ENCODE data around the gene PFDN4.
"Not testable (repeated sequence)": the region's sequence is repeated elsewhere in the genome, so short reads cannot be mapped to it uniquely, and the experiment has no call there.

Gene PFDN4

DNA sequence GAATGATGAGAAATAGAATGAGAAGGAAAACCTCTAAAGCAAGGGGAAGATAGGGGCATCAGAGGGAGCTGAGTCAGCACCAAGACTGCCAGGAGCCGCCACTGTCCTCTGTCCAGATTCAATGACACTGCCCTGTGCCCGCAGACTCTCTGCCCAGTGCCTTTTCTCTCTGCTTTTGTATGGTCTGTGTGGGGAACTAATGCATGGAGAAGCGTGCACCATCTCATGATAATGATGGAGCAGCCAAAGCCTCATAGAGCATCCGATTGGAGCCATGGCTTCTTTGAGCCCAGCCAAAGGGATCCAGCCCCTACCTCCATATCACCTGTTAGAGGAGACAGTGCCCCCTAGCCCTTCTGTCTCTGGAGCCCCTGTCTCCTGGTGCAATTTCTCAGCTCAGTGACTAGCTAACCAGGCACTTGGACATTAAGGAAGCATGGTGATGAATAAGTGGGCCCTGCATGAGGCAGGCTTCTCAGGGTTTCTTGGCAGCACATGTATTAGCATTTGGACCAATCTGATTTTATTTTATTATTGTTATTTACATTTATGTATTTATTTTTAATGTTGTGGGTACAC is 6.5 kb upstream of the PFDN4 start:
- DNase-seq, result peak in 1 of 2 experiments; percentile 11

DNA sequence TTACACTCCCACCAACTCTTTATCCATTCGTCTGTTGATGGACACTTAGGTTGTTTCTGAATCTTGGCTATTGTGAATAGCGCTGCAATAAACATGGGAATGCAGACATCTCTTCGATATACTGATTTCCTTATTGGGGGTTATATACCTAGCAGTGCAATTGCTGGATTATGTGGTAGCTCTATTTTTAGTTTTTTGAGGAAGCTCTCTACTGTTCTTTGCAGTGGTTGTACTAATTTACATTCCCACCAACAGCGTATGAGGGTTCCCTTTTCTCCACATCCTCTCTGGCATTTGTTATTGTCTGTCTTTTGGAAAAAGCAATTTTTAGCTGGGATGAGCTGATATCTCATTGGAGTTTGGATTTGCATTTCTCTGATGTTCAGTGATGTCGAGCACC is 4.6 kb upstream of the PFDN4 start:
- DNase-seq, result no peak

DNA sequence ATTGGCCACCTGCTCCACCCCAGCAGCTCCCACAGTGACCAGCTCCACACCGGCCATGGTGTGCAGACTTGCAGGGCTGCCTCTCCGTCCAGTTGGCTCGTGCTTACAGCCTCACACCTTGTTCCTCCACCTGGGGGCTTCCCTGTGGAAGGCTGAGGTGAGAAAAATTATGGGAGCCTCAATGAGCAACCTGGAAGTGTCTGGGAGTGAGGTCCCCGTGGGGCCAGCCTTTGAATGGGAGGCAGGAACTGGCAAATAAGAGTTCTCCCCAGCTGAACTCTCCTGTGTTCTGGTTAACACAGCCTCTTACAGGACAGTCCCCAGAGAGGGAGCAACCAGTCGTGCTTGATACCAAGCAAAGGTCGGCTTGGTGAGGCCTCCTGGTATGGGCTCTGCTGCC is 3.8 kb upstream of the PFDN4 start:
- DNase-seq, result no peak

DNA sequence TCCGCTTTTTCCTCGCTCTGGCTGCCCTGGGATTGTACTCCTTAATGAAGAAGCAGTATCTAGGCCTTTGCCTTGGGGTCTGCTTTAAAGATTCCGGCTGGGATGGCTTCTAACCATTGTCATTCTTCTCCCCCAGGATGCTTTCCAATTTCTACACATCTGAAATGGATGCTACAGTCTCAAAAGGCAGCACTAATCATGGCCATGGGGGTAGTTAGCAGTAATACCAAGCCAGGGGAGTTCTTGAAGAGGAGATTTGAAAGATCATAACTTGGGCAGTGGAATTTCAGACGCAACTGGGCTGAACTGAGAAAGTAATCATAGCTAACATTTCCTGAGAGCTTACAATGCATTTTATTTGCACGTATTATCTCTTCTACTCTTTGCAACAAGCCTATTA is 3.4 kb upstream of the PFDN4 start:
- DNase-seq, result no peak

DNA sequence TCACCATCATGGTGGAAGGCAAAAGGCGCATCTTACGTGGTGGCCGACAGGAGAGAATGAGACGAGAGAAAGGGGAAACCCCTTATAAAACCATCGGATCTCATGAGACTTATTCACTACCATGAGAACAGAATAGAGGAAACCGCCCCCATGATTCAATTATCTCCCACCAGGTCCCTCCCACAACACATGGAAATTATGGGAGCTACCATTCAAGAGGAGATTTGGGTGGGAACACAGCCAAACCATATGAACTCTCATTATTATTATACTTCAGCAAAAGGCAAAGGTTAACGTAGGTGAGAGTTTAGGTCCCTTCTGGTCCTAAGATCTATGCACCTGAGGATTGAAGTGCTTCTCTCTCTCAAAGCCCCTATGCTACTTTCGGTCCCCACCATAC is 2.4 kb upstream of the PFDN4 start:
- no peak for DNase-seq

DNA sequence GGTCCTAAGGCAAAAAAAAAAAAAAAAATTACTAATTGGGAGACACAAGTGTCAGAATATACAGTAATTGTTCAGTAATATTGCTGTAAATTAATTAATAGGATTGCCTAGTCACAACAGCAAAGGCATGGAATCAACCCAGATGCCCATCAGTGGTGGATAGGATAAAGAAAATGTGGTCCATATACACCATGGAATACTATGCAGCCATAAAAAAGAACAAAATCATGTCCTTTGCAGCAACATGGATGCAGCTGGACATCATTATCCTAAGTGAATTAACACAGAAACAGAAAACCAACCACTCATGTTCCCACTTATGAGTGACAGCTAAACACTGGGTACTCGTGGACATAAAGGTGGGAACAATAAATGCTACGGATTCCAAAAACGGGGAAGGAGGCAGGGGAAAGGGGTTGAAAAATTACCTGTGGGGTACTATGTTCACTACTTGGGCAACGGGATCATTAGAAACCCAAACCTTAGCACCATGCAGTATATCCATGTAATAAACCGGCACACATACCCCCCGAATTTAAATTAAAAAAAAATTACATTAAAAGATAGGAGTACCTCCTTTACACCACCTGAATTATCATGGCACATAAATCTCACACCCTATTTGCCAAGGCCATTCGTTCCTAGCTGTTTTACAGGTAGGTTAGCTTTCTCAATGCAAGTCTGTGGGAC is 689 bp upstream of the PFDN4 start:
- DNase-seq, result no peak

DNA sequence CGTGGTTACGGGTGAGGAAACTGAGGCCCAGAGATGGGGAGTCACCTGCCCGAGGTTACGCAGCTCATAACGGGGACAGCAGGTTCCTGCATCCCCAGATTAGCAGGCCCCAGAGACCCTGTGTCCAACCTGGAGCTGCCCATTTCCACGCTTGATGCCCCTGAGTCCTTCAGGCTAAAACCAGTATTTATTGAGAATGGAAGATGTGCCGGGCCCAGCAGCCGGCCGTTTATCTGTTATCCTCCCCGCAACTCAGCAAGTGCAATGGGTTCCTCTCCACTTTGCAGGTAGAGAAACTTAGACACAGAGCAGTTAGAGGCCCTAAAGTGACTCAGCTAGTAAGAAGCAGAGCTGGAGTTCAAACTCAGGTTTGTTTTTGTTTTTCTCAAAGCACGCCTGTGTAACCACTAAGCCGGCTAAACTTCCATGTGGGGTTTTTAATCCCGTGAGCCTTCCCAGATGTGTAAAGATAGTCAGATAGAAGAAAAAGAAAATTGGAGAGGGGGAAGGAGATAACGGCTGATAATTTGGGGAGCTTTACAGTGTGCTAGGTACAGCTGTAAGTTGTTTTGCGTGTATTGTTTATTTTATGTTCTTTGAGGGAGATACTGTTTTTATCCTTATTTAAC is 775 bp downstream of the PFDN4 start:
- no peak for DNase-seq

DNA sequence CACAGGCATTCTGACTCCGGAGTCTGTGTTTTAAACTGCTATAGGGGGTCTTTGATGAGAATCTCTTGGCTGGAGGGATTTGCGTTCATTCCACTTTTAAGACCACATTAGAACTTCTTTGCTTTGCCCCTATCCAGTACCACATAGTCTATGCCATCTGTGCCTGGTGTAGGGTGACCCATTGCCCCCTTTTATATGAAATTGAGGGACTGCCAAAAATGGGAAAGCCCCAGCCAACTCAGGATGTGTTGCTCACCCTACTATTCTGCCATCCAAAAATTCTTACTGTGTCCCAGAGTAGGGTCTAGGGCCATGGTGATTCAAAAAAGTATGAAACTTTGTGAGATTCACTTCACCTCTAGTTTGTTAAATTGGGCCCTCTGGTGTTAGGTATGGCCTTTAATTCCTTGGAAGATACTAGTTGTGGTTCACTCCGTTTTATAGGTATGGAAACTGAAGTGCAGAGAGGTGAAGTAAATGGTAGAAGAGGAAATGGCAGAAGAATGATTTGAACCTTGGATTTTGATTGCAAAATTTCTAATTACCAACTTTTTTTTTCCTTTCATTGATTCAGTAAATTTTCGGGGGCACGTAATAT is 1.4 kb downstream of the PFDN4 start:
- DNase-seq, result no peak

DNA sequence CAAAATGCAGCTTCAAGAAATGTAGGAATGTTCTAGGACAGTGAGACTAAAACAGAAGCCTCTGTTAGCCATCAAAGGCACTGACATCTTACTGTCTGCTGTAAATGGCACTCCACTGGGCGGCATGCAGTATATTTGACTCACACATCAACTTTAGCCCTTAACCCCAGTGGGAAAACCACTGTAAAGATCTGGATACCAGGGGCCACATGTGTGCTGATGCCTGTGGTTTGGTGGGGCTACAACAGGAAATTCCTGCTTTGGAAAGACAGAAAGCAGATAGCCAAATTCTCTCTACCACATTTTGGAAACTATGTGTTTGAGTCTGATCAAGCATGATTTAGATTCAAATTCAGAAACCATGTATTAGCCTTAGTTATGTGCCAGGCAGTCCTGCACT is 4.3 kb downstream of the PFDN4 start:
- no peak for DNase-seq

DNA sequence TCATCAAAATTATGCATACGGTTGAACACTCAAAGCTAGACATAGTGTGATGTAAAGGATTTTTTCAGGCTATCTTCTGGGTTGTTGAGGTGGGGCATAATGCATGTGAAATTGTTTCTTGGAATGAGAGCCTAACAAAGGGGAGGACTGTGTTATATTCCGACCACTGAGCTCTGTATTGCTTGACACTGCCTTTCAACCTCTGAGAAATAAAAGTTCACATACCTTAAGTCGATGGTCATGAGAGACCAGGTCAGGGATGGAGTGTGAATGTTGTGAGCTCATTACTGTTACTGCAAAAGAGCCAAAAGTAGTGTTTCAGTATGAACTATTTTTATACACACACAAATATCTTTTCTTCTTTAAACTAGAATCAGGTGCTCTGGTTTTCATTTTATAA is 5.0 kb downstream of the PFDN4 start:
- DNase-seq, result no peak

DNA sequence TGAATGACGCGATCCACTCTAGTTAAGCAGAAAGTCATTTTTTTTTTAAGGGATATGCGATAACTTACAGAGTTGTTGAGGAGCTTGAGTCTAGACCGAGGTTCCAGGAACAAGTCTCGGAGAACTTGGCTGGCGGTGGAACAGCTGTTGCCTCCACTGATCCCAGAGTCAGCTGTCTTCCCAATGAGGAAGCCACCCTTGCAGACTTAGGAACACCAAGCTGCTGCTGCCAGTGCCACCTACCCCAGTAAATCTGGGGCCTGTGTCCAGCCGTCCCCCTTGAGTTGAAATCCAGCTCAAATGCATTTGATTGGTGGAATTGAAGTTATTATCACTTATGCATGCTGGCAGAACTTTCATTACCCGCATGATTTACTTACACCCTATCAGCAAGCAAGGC is 6.7 kb downstream of the PFDN4 start:
- no peak for DNase-seq

DNA sequence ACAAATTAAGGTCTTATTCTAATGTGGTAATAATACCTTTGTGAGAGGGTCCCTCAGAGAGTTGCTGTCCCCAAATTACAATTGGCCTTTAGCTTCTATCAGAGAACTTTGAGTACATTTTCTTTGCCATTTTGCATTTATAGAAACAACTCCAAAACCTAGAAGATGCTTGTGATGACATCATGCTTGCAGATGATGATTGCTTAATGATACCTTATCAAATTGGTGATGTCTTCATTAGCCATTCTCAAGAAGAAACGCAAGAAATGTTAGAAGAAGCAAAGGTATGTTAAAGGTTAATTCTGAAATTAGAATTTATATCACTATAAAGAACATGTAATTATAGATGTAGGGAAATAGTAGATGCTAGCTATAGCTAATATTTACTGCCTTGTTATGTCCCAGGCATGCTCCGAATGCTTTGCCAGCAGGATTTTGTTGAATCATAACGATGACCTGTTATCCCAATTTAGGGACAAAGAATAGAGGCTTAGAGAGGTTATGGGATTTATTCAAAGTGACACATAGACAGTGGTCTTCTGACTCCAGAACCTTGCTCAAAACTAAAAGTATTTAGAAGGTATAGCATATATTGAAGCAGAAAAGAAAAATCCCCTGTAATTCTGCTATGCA is 7.4 kb downstream of the PFDN4 start:
- no peak for DNase-seq

DNA sequence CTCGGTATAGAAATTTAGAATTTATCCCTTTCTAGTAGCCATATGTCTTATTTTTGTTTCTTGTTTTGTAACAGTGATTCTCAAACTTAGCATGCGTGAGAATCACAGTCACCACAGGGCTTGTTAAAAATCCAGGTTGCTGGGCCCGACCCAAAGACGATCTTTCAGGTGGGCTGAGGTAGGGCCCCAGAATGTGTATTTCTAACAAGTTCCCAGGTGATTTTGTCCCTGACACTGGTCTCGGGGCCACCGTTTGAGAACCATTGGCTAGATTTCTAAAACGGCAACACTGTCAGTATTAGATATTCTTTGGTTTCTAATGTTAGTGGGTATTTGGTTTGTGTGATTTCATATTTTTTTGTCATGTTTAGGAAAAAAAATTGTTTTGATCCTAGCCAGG is 9.9 kb downstream of the PFDN4 start:
- DNase-seq, result no peak

DNA sequence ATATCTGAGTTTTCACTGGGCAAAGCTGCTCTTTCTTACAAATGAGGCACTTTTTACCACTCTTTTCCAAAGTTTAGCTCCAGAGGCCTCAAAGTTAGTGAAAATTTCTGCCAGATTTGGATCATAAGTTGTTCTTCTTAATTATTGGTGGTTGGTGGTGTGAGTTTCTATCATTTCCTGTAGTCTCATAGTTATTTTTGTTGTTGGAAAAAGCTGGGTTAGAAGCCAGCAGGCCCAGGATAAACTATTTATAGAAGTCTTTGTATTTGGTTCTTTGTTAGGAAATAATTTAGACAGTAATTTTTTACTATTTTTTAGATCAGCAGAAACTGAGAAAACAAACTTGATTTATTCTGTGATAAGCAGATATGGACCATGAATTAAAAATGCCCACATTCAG is 10.6 kb downstream of the PFDN4 start:
- no peak for DNase-seq

DNA sequence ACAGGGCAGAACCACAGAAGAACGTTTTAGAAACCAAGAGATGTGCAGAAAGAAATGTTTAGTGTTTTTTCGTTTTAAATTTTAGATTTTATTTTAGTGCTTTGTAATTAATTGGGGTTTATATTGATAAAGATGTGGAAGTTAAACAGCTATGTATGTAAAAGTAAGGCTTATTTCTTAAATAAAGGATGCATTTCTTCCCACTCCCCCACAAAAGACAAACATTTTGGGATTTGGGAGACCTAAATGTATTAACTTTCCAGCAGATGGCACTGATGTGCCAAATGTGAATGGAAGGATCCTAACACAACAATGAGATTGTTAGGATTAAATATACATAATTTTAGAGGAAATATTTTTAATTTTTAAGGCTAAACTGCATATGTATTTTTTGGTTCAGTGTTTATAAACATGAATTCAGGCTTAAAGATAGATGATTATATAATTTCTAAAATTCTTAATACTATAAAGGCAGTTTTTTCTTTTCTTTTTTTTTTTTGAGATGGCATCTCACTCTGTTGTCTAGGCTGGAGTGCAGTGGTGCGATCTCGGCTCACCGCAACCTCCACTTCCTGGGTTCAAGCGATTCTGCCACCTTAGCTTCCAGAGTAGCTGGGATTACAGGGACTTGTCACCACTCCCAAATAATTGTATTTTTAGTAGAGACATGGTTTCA is 12.0 kb downstream of the PFDN4 start:
- peak; percentile 20 to 54 for DNase-seq

DNA sequence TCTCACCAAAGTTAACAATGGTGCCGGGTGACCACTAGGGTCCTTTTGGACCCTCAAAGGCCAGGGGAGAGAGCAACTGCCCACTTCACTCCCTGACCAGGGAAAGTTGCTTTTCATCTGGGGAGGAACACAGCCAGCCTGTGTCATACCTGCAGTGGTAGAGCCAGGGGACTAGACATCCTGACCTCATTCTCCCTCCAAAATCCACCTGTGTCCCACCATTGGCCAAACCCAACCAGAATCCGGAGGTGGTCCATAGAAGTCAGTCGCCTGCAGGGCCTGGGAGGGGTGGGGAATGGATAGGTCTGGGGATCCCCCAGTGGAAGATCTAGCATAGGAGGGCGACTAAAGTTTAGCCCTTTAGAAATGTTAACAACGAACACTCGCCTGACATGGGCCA is 12.8 kb downstream of the PFDN4 start:
- no peak for DNase-seq

DNA sequence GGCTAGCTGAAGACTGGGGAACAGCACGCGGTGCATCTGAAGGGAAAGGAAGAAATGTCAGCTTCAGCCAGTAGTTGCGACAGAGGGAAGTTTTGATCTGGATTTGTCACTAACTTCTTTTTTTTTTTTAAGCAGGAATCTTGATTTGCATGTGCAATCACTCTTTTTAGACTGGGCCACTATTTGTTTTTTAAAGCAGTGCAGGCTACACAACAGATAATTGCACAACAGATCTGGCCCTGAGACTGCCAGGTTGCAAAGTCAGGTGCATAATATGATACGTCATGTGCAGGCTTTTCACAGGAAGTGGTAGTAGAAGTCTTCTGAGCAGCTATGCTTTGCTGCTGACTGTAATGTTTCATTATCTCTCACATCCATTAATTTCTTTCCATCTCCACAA is 13.5 kb downstream of the PFDN4 start:
- no peak for DNase-seq

DNA sequence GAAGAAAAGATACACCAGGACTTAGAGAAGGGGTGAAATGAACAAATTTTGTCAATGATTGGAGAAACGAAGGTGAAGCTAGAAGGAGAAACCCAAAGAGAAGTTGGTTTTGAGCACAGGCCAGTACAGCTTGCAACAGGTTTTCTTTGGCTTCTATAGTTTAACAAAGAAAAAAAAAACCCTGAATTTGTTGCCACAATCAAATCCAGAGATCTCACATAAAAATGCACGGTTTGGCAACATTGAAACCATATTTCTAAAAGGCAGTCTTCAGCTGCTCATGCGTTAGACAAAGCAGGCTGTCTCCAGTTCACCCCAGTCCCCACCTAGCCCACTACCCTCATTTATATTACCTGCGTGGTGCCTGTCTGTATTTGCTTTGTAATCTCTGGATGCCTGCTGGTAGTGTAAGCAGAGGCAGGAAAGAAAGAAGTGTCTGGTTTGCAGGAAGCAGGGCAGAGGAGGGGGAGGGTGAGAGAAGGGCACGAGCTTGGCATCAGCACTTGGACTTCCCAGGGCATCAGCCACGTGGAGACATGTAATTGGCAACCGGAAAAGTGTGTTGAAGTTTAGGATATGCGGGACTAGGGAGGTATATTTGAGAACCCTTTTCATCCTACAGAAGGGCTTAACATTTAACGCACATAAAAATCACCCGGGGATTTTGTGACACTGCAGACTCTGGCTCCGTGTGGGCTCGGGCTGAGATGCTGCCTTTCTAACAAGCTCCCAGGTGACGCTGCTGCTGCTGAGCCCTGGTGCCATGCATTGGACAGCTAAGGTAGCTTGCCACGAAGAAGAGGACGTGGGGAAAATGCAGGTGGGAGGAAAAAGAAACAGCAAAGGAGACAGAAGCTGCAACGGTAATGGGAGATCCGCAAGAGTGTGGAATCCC is 14.4 kb downstream of the PFDN4 start:
- no peak for DNase-seq

DNA sequence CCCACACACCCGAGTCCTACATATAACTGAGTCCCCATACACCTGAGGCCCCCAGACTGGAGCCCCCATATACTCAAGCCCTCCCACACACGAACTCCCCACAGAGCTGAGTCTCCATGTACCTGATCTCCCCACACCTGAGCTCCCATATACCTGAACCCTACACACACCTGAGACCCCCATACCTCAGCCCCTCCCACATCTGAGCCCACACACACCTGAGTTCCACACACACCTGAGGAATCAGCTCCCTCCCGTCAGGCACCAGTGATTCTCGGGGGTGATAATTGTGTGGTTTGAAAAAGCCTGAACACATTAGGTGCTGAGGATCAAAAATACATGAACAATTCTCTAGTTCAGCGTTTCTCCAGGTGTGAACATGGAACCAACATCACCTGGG is 15.4 kb downstream of the PFDN4 start:
- DNase-seq, result no peak

DNA sequence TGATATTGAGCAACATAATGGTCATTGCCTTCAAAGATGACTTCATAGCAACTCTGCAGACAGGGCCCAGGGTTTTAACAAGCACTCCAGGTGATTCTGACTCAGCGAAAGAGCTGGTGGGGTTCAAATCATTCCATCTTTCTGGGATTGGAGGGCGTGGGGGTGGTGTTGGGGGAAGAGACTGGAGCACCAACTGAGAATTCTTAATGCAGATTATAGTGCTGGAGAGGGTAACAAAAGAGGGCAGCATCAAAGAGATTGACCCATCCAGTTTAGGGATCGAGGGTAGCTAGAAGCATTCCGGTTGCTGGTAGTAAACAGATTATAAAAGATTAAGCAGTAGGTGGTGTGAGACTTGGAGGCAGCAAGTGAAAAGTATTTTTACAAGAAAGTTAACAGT is 15.9 kb downstream of the PFDN4 start:
- no peak for DNase-seq

DNA sequence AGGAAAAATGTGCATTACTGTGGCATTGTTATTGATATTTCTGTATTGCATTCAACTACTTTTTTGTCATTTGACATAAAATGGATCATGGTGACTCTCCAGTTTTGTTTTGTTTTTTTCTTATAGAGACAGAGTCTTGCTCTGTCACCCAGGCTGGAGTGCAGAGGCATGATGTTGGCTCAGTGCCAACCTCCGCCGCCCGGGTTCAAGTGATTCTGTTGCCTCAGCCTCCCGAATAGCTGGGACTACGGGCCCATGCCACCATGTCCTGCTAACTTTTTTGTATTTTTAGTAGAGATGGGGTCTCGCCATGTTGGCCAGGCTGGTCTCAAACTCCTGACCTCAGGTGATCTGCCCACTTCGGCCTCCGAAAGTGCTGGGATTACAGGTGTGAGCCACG is 16.8 kb downstream of the PFDN4 start:
- not testable (repeated sequence) for DNase-seq

DNA sequence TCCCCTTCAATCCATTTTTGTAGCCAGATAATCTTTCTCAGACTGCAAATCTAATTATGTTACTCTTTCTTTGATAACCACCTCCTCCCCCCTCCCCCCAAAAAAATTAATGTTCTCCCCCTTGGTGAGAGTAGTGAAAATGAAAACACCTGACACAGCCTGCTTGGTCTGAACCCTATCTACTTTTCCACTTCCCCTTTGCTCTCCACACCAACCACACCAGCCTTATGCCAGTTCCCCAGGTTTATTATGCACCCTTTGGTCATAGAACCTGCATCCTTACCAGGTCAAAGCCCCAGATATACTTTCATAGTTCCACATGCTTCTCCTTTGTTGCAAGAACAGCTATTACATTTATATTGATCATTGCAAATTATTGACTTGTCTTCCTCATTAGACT is 19.4 kb downstream of the PFDN4 start:
- no peak for DNase-seq

All from NCI-H524 (cell line).